HG03159 (cell line): ENCODE results near the gene NUDT2.

Source experiments
- ATAC-seq: cut with Tn5 transposase; IDR thresholded peaks from one replicate; pipeline ENCODE4 v1.9.1; 2021; ENCODE audit warnings: mild to moderate bottlenecking, moderate library complexity; ENCODE audit not compliant: unreplicated experiment

Gene NUDT2

GRCh38 chr9:34370335-34370969 lies 41.1 kb downstream of the NUDT2 start:
- ATAC-seq, result no peak

GRCh38 chr9:34370970-34371880 lies 41.9 kb downstream of the NUDT2 start:
- no peak for ATAC-seq

DNA sequence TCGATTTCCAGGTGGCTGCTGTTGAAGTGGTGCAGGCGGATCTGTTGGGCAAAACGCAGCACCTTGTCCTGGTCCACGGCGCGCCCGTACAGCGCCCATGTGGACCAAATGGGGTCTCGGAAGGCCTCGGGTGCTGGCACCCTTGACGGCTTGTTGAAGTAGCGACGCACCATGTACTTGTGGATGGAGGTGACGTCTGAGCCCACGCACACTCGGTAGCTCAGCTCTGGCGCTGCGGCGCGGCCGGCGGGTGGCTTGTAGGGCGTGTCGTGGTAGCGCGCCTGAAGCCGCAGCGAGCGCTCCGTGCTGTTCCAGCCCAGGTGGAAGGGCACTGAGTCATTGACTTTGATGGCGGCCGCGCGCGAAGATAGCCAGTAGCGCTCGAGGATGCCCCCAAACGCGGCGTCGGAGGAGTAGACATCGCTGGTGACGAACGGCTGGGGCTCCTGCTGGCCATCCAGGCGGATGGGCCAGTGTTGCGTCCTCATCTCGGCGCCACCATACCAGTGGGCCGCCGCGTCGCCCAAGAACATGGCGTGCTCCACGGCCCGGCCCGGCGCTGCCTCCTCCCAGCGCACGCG lies 42.6 kb downstream of the NUDT2 start:
- ATAC-seq, result no peak

- no peak for ATAC-seq
Observed at GRCh38 chr9:34372467-34373011, 43.2 kb downstream of the NUDT2 start.

- ATAC-seq, result no peak
Observed at GRCh38 chr9:34373749-34374148, 44.4 kb downstream of the NUDT2 start.

- ATAC-seq, result no peak
Observed at GRCh38 chr9:34374339-34374738, 45.0 kb downstream of the NUDT2 start.

GRCh38 chr9:34374905-34375552 lies 45.7 kb downstream of the NUDT2 start:
- ATAC-seq, result no peak

- ATAC-seq, result no peak
Observed at GRCh38 chr9:34375901-34376595, 46.7 kb downstream of the NUDT2 start.

- peak; percentile 81 for ATAC-seq
Observed at GRCh38 chr9:34376596-34377403, 47.4 kb downstream of the NUDT2 start, which contains the start of gene MYORG. Gene MYORG (minus strand): TSS chr9:34376898. CDS start chr9:34372943, 3,955 bp downstream.

GRCh38 chr9:34377404-34377746 lies 48.0 kb downstream of the NUDT2 start:
- no peak for ATAC-seq

DNA sequence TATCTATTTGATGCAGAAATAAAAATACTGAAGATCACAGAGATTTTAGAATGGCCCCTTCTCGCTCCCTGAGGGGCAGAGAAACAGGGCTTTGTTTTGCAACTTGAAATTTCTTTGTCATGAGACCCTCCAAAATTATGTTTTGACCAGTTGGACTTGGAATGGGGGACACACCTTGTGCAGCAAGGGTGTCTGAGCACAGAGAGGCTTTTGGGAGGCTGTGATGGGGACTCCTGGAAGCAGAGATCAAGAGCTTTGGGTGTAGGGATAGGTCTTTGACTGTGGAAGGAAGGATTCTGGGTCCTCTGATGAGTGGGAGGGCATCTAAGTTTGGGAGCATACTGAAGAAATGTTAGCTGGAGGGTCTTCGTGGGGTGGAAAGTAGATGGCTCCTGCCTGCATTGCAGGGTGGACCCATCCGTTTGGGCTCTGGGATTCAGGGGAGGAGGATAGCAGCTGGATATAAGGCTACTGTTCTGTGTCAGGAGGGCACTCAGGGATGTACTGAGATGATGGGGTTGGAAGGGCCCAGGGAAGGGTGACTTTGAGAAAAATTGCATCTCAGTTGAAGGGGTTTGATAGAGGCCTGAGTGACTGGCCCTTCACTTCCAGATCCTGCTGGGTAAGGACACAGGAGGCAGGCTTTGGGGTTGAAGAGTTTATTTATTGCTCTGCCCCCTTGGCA lies 49.1 kb downstream of the NUDT2 start:
- ATAC-seq, result no peak

DNA sequence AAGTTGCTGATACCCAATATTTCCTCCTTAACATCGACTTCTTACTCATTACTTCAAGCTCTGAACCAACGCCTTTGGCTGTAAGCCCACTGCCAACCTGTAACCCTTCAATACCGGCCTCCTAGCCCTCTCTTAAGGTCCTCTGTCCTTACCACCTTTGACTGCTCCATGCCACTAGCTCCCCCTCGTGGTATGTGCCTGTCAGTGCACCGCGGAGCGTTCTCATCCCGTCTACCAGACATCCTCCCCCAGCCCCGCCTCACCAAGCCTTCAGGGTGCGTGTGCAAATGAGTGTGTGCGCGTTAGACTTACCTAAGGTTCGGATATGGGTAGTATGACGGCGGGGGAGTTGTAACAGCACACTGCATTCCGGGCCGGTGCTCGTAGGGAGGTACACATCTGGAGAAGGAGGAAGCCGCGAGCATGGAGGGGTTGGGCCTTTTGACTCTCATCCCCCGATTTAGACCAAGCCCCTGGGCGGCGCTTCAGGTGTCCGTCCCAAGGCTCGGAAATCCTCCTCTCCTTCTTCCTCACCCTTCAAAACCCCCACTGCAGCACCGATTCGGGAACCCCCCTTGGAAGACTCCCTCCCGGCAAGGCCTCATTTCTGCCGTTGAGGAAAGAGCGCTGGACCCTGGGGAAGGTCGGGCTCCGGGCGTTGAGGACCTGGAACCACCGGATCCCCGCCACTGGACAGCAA lies 50.1 kb downstream of the NUDT2 start:
- ATAC-seq, result no peak

GRCh38 chr9:34380034-34380510 lies 50.7 kb downstream of the NUDT2 start:
- no peak for ATAC-seq

GRCh38 chr9:34380511-34381315 lies 51.3 kb downstream of the NUDT2 start:
- no peak for ATAC-seq

DNA sequence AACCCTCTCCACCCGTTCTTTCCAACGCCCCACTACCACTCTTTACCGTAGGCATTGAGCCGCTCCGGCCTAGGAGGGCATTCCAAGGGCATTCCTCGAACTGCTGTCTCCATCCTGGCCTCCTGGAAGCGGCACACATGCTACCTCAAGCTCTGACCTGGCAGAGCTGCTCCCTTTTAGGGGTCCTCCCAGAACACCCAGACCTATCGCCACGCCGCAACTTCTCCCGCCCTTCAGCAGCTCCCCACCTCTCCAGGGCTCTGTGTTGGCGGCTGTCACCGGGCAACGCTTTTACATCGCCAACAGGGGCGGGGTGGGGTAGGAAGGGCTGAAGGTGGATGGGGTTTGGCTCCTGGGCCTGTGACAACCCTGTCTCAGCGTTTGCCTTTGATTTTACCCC lies 52.0 kb downstream of the NUDT2 start:
- ATAC-seq, result no peak

GRCh38 chr9:34382054-34382453 lies 52.7 kb downstream of the NUDT2 start:
- ATAC-seq, result no peak

DNA sequence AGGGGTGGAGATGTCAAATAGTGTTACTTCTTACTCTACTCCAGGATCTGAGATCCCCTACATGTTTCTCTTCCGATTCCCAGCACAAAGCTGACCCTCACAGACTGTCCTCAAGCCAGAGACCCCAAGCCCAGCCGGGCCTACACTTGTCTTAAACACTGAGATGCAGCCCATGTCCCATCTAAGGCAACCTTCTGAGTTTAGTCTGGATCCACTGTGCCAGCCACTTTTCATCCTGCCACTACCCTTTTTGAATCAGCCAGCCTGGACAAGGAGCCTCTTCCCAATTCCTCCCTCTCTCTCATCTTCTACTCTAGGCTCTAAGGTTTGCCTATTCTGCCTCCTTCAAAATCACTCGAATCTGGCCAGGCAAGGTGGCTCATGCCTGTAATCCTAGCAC lies 53.5 kb downstream of the NUDT2 start:
- no peak for ATAC-seq

DNA sequence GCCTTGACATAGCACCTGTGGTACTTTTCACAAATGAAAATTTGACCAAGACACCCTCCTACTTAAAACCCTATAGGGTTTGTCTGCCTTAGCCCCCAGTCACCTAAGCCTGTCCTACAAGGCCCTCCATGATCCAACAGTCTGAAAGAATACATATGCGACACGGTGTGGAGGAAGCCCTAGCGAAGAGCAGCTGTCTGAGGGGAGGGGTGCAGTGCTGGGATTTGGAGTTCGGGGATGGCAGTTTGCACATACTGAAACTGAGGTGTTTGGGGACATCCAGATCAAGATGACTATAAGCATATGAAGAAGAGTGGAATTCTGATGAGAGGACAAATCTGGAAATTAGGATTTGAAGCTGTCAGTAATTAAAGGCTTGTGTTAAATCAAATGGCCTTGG lies 54.5 kb downstream of the NUDT2 start:
- no peak for ATAC-seq
